ENCODE results near the gene MOB3A. TPM values are rescaled to one million over a fixed set of nuclear protein-coding genes. Genes with fewer than 3 reads are reported as not detected.
A peak's percentile ranks its signal among the peaks of the same experiment; 100 is the strongest.

Gene MOB3A
- total and polyA plus RNA-seq, 9 of the 15 experiments (the other 6 are each of a cell fraction or from before 2014, with no cell fraction given), result 1.1 to 24.1 (median 6.0) TPM

DNA sequence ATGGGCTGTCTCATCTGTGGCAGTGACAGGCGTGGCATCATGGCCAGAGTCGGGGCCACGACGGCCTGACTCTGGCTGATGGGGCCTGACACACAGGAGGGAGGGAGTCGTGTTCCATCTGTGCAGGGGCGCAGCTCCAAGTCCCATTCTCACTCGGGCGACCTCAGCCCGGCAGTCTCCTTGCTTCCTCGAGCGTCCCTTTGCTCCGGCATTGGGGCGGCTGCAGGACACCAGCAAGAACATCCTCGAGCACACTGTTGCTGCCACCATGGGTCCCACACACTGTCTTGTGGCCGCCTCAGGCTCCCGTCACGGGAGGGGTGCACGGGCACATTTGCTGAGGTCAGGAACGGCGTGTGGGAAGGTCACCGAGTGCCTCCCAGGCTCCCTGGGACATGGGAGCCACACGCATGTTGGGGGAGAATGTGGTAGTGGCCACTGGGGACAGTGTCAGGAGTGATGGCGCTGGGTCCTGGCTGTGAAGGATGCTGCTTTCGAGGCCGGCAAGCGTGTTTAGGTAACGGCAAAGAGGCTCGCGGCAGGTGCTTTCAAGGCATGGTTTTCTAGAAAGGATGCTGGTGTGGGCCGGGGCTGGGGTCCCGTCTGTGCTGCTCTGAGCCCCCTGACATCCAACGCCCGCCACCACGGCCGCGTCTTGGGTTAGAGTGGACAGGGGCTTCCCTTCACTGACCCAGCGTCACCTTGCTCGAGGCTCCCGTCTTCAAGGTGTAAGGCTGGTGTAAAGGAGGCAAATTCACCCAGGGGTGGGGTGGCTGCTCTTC lies 4.0 kb upstream of the MOB3A start:
- CTCF ChIA-PET (ENCODE audit: low intra/inter-chr PET ratio), result no interaction called here
- peaks cover 51% of the 10 kb centered on the region; the same call in 2 of the 3 replicates for H3K36me3 ChIP-seq (ENCODE audit: control insufficient read depth, insufficient read depth, low read length)
- TF ChIP-seq ZBTB8A (IDR thresholded peaks at IDR 0.05; ENCODE audit: partially characterized antibody), result no peak
- TF ChIP-seq GTF2F1 (IDR thresholded peaks at IDR 0.05; ENCODE audit: low read depth, low read length), result no peak
- no peak for TF ChIP-seq SIRT6 (IDR thresholded peaks at IDR 0.05; ENCODE audit: low read depth, low read length)
- no peak for TF ChIP-seq NR2F6 (CRISPR knock-in tag; IDR thresholded peaks at IDR 0.05)
- no peak for TF ChIP-seq BRCA1 (IDR thresholded peaks at IDR 0.05)
- TF ChIP-seq BRCA1 (CRISPR knock-in tag; IDR thresholded peaks at IDR 0.05), result no peak
- TF ChIP-seq, protein P1, sequence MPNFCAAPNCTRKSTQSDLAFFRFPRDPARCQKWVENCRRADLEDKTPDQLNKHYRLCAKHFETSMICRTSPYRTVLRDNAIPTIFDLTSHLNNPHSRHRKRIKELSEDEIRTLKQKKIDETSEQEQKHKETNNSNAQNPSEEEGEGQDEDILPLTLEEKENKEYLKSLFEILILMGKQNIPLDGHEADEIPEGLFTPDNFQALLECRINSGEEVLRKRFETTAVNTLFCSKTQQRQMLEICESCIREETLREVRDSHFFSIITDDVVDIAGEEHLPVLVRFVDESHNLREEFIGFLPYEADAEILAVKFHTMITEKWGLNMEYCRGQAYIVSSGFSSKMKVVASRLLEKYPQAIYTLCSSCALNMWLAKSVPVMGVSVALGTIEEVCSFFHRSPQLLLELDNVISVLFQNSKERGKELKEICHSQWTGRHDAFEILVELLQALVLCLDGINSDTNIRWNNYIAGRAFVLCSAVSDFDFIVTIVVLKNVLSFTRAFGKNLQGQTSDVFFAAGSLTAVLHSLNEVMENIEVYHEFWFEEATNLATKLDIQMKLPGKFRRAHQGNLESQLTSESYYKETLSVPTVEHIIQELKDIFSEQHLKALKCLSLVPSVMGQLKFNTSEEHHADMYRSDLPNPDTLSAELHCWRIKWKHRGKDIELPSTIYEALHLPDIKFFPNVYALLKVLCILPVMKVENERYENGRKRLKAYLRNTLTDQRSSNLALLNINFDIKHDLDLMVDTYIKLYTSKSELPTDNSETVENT (CRISPR knock-in tag; IDR thresholded peaks at IDR 0.05), result no peak
- TF ChIP-seq, protein P2, sequence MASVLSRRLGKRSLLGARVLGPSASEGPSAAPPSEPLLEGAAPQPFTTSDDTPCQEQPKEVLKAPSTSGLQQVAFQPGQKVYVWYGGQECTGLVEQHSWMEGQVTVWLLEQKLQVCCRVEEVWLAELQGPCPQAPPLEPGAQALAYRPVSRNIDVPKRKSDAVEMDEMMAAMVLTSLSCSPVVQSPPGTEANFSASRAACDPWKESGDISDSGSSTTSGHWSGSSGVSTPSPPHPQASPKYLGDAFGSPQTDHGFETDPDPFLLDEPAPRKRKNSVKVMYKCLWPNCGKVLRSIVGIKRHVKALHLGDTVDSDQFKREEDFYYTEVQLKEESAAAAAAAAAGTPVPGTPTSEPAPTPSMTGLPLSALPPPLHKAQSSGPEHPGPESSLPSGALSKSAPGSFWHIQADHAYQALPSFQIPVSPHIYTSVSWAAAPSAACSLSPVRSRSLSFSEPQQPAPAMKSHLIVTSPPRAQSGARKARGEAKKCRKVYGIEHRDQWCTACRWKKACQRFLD (CRISPR knock-in tag; IDR thresholded peaks at IDR 0.05), result no peak
- peak; percentile 68; the same call in 1 of the 2 replicates for TF ChIP-seq POLR2G (IDR thresholded peaks at IDR 0.05; ENCODE audit: low read depth, low read length)
- no peak for TF ChIP-seq ZNF717 (CRISPR knock-in tag; IDR thresholded peaks at IDR 0.05)
- peak; percentile 29 for TF ChIP-seq POLR2B (IDR thresholded peaks at IDR 0.05; ENCODE audit: low read depth, partially characterized antibody)
- no peak for TF ChIP-seq RAD51 (IDR thresholded peaks at IDR 0.05; ENCODE audit: borderline replicate concordance, low read depth)
- peak; percentile 34 for TF ChIP-seq RBM22 (IDR thresholded peaks at IDR 0.05; ENCODE audit: low read depth, low read length, poor library complexity, severe bottlenecking)
- TF ChIP-seq, protein P3, sequence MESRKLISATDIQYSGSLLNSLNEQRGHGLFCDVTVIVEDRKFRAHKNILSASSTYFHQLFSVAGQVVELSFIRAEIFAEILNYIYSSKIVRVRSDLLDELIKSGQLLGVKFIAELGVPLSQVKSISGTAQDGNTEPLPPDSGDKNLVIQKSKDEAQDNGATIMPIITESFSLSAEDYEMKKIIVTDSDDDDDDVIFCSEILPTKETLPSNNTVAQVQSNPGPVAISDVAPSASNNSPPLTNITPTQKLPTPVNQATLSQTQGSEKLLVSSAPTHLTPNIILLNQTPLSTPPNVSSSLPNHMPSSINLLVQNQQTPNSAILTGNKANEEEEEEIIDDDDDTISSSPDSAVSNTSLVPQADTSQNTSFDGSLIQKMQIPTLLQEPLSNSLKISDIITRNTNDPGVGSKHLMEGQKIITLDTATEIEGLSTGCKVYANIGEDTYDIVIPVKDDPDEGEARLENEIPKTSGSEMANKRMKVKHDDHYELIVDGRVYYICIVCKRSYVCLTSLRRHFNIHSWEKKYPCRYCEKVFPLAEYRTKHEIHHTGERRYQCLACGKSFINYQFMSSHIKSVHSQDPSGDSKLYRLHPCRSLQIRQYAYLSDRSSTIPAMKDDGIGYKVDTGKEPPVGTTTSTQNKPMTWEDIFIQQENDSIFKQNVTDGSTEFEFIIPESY (CRISPR knock-in tag; IDR thresholded peaks at IDR 0.05), result no peak

More for the DNA sequence above, 4.0 kb upstream of the MOB3A start:
- peaks cover 0 to 63% of the 10 kb centered on the region in 2 experiments; a peak in 2 of 5 replicates for H3K4me1 ChIP-seq (replicated peaks in 1 of 2; ENCODE audit: control insufficient read depth in 2 of 2, insufficient read depth in 2 of 2, low read length in 2 of 2)
- no peaks in the 10 kb centered on the region; a peak in 1 of 5 replicates for H3K27me3 ChIP-seq (ENCODE audit: control insufficient read depth in 2 of 2, insufficient read depth in 2 of 2, low read length in 2 of 2)
- FAIRE-seq (no peak), ATAC-seq (no peak), DNase-seq (ENCODE audit: extremely low read depth in 1 of 4, low spot score in 3 of 4) (no peak)
- intact Hi-C loops (cut with micrococcal nuclease), result no loop called here
- no peaks in the 10 kb centered on the region for H3K9me1 ChIP-seq (ENCODE audit: control insufficient read depth, insufficient read depth, low read length)
- H3K4me3 ChIP-seq, result no peak overlapping the region
- H3K27ac ChIP-seq (ENCODE audit: extremely low read depth, low read depth, low read length), result no peak overlapping the region; the same call in 2 of the 3 replicates
- H3K4me2 ChIP-seq (ENCODE audit: insufficient read depth, low read length), result no peak overlapping the region
- no peak overlapping the region for H2AFZ ChIP-seq (ENCODE audit: low read depth, low read length)
- POLR2A ChIA-PET, result no interaction called here
- 89% methylated on average over 23 of the region's 39 CpGs for WGBS (ENCODE audit: insufficient coverage, low coverage, missing lambda C conversion rate)
- no peaks in the 10 kb centered on the region for H3K9me3 ChIP-seq (replicated peaks; ENCODE audit: control insufficient read depth, insufficient read depth, low read depth, low read length)
- 0 out of 2 replicates have a peak, but pooled peaks cover 3% of the 10 kb centered on the region for H4K20me1 ChIP-seq (replicated peaks; ENCODE audit: control insufficient read depth, insufficient read depth, low read length)
- no TSS peak for BruUV-seq (replicated peaks)
- H3K79me2 ChIP-seq (ENCODE audit: control insufficient read depth, insufficient read depth, low read length), result peaks cover 15% of the 10 kb centered on the region
- H3K9ac ChIP-seq (ENCODE audit: insufficient read depth in 1 of 2, low read depth in 2 of 2, low read length in 2 of 2), result peak overlapping the region in 1 of 2 experiments; percentile 21; a peak in 1 of 4 replicates
- in situ Hi-C loops (cut with MboI), result no loop called here

Measured in K562 (cell line).